Smooth muscle cell (in vitro differentiated cells): ENCODE data around the gene GDF11. TPM values are rescaled to one million over a fixed set of nuclear protein-coding genes. Genes with fewer than 3 reads are reported as not detected.

Experiments
- DNase-seq: peaks from one replicate; lab custom pipeline; 2025; ENCODE audit not compliant: unreplicated experiment; lab: John Stamatoyannopoulos, UW
- H2AFZ ChIP-seq: fragments of 200-600 bp; sonication (generic); 2 replicates; pipeline ENCODE4 v1.6.0; 2016; ENCODE audit warnings: antibody characterized with exemption, low read depth, mild to moderate bottlenecking
- H3F3A ChIP-seq: fragments of 200-600 bp; sonication (generic); 2 replicates; pipeline ENCODE4 v1.6.0; 2017; ENCODE audit warnings: antibody characterized with exemption, low read depth
- H3K27ac ChIP-seq: fragments of 200-600 bp; sonication (generic); 2 replicates; pipeline ENCODE4 v1.5.1; 2016; ENCODE audit warnings: low read depth, mild to moderate bottlenecking
- H3K27me3 ChIP-seq: fragments of 200-600 bp; sonication (generic); 2 replicates; pipeline ENCODE4 v1.6.1; 2016; ENCODE audit warnings: low read depth, mild to moderate bottlenecking
- H3K36me3 ChIP-seq: fragments of 200-600 bp; sonication (generic); 2 replicates; pipeline ENCODE4 v1.5.1; 2016; ENCODE audit warnings: low read depth
- H3K4me1 ChIP-seq: fragments of 200-600 bp; sonication (generic); 2 replicates; pipeline ENCODE4 v1.5.1; 2016; ENCODE audit warnings: low read depth
- H3K4me2 ChIP-seq: fragments of 200-600 bp; sonication (generic); 2 replicates; pipeline ENCODE4 v1.6.0; 2016; ENCODE audit warnings: mild to moderate bottlenecking
- H3K4me3 ChIP-seq: fragments of 200-600 bp; sonication (generic); 2 replicates; pipeline ENCODE4 v1.5.1; 2016; ENCODE audit warnings: mild to moderate bottlenecking
- H3K79me2 ChIP-seq: fragments of 200-600 bp; sonication (generic); 2 replicates; pipeline ENCODE4 v1.6.0; 2016; ENCODE audit warnings: low read depth, mild to moderate bottlenecking
- H3K9ac ChIP-seq: fragments of 200-600 bp; sonication (generic); 2 replicates; pipeline ENCODE4 v1.6.0; 2016; ENCODE audit warnings: low read depth
- H3K9me3 ChIP-seq: fragments of 200-600 bp; sonication (generic); replicated peaks from 2 replicates; pipeline ENCODE4 v1.5.1; 2016; ENCODE audit warnings: low read depth
- H4K20me1 ChIP-seq: fragments of 200-600 bp; sonication (generic); 2 replicates; pipeline ENCODE4 v1.6.0; 2016; ENCODE audit warnings: low read depth
- CTCF ChIP-seq: fragments of 200-600 bp; sonication (generic); IDR thresholded peaks from 2 replicates; pipeline ENCODE4 v1.5.1; 2017; ENCODE audit warnings: borderline replicate concordance, mild to moderate bottlenecking, antibody characterized with exemption; ENCODE audit not compliant: insufficient read depth, poor library complexity, severe bottlenecking
- WGBS: methylation state at CpG from one replicate; pipeline ENCODE4 v1.1.7; 2016; ENCODE audit warnings: low lambda C conversion rate; 5-methylcytosine and 5-hydroxymethylcytosine counted together
- polyA plus RNA-seq: library from polyadenylated mRNA; unstranded; fragments of >200 nt; fragmentation: Nextera tagmentation; extraction: Ambion mirVana; gene quantifications from 2 replicates; pipeline ENCODE4 v1.2.1, GENCODE V29; 2016
- total RNA-seq: library from RNA; depleted of rRNA; stranded (reverse); fragments of >200 nt; gene quantifications from 2 replicates; pipeline ENCODE4 v1.2.3, GENCODE V29; 2014

Gene GDF11
- total and polyA plus RNA-seq, 2 experiments from 2014 or later: 2.6 to 3.5 TPM

DNA sequence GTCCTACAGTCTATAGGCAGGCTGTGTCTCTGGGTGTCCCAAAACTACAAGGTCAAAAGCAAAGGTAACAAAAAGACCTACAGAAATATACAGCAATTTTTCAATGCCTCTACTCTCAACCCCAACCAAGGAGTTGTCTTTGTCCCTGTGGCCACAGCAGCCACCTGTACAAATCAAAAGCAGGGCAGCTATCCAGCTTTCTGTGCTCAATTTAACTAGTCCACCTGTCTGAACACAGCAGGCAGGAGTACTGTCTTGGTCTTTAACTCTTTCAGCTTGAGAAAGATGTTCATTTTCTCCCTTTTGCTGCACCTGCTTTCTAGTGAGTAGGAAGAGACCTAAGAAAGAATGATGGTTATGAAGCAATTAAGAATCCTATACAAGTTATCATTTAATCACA is 19.7 kb downstream of the GDF11 start:
- Histone ChIP-seq H3K4me2 (no peak overlapping the region), H3K36me3 (peaks cover 14% of the 10 kb centered on the region), H3K9ac (no peak overlapping the region), H3K4me1 (peaks cover 5% of the 10 kb centered on the region), H3F3A (peaks cover 8% of the 10 kb centered on the region), H2AFZ (no peak overlapping the region), H4K20me1 (peaks cover 41% of the 10 kb centered on the region), H3K79me2 (peaks cover 9% of the 10 kb centered on the region), H3K27ac (no peak overlapping the region), H3K27me3 (no peaks in the 10 kb centered on the region), H3K4me3 (no peak overlapping the region), H3K9me3 (no peaks in the 10 kb centered on the region)
- TF ChIP-seq CTCF: no peak
- no peak for DNase-seq

GRCh38 chr12:55765736-55766290 is 22.9 kb downstream of the GDF11 start:
- no peaks in the 10 kb centered on the region for H3F3A ChIP-seq
- 97% methylated on average over 5 of the region's 5 CpGs for WGBS
- no peak overlapping the region for H3K4me2 ChIP-seq

DNA sequence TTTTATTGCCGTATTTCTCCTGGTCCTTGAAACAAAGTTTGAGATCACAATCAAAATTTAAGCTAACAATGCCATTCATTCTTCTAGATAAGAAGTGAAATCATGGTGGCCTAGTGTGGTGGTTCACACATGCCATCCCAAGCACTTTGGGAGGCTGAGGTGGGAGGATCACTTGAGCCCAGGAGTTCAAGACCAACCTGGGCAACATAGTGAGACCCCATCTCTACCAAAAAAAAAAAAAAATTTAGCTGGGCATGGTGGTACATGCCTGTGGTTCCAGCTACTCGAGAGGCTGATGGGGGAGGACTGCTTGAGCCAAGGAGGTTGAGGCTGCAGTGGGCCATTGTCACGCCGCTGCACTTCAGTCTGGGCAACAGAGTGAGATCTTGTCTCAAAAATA is 24.2 kb downstream of the GDF11 start:
- Histone ChIP-seq H3F3A (no peaks in the 10 kb centered on the region), H3K9me3 (no peaks in the 10 kb centered on the region), H4K20me1 (peaks cover 46% of the 10 kb centered on the region), H3K27me3 (no peaks in the 10 kb centered on the region), H3K4me1 (no peaks in the 10 kb centered on the region), H2AFZ (no peak overlapping the region), H3K27ac (no peak overlapping the region), H3K79me2 (peaks cover 6% of the 10 kb centered on the region), H3K9ac (no peak overlapping the region), H3K4me2 (no peak overlapping the region), H3K36me3 (no peaks in the 10 kb centered on the region), H3K4me3 (no peak overlapping the region)
- TF ChIP-seq CTCF: no peak
- WGBS: 98% methylated on average over 4 of the region's 4 CpGs
- no peak for DNase-seq

More at GRCh38 chr12:55765736-55766290, 22.9 kb downstream of the GDF11 start:
- TF ChIP-seq CTCF: no peak
- Histone ChIP-seq H2AFZ (no peak overlapping the region), H3K4me1 (no peaks in the 10 kb centered on the region), H3K9me3 (no peaks in the 10 kb centered on the region), H3K27me3 (no peaks in the 10 kb centered on the region), H3K79me2 (peaks cover 9% of the 10 kb centered on the region), H3K27ac (no peak overlapping the region), H4K20me1 (peaks cover 46% of the 10 kb centered on the region), H3K36me3 (no peaks in the 10 kb centered on the region), H3K4me3 (no peak overlapping the region), H3K9ac (no peak overlapping the region)
- DNase-seq: no peak

DNA sequence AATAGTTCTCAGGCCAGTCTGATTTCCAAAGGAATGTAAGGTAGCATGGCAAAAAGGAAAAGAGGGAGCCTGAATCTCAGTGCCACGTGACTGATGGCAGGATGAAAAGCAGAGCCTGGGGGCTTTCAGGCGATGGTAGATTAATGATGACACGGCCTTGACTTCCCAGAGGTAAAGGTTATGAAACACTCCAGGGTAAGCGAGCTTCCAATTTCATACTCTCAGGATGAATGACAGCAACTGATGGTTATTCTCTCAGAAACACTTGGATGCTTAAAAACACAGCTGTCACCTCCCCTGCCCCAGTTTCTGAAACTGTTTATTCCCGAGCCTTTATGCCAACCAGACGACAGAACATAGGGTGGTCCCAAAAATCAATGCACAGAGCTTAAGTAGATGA is 28.8 kb downstream of the GDF11 start:
- no peaks in the 10 kb centered on the region for H3F3A ChIP-seq
- no peak overlapping the region for H3K4me2 ChIP-seq
- no peak overlapping the region for H2AFZ ChIP-seq
- no peak overlapping the region for H3K4me3 ChIP-seq
- TF ChIP-seq CTCF: no peak
- peaks cover 7% of the 10 kb centered on the region for H3K36me3 ChIP-seq
- peaks cover 63% of the 10 kb centered on the region for H4K20me1 ChIP-seq
- peaks cover 17% of the 10 kb centered on the region for H3K79me2 ChIP-seq
- no peaks in the 10 kb centered on the region for H3K9me3 ChIP-seq
- DNase-seq: no peak
- no peak overlapping the region for H3K27ac ChIP-seq
- no peaks in the 10 kb centered on the region for H3K4me1 ChIP-seq
- no peaks in the 10 kb centered on the region for H3K27me3 ChIP-seq
- WGBS: 93% methylated on average over 6 of the region's 6 CpGs
- H3K9ac ChIP-seq: no peak overlapping the region
